CD4-positive, alpha-beta T cell treated with Interleukin-4 for 4 hours (primary cell): ENCODE measurements around the gene TEK.
"Not testable (repeated sequence)": the region's sequence is repeated elsewhere in the genome, so short reads cannot be mapped to it uniquely, and the experiment has no call there.

Experiments used
- DNase-seq: peaks from one replicate; pipeline ENCODE4 v3.0.0-alpha.2; 2020

Gene TEK

DNA sequence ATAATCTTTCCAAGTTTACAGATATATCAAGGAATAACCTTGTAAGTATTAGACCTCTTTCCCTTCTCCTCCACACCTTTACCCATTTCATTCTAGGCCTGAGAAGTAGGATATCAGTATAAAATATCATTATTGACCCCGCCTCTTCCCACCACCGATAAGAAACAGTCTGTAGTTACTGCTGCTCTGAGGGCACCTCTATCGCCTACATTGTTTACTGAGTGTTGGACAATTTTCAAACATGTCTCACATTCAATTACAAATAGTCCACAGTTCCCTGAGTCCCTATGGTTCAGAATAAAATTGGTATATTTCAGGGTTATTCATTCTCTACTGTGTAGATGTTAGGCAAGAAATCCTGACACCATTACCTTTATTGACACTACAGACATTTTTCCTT is 73.4 kb downstream of the TEK start:
- no peak for DNase-seq

DNA sequence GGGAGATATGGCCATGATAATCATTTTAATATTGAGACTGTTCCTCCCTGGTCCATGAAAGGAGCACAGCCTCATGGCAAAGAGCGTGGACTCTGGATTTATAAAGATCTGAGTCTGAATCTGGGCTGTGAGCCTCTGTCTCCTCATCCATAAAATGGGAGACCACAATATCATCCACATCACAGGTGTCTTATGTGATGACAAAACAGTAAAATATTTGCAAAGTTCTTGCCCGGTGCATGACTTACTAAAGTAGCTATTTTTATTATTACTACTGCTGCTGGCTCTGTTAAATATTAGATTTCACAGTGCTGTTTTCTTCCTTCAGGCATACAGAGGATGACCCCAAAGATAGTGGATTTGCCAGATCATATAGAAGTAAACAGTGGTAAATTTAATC is 74.1 kb downstream of the TEK start:
- no peak for DNase-seq

DNA sequence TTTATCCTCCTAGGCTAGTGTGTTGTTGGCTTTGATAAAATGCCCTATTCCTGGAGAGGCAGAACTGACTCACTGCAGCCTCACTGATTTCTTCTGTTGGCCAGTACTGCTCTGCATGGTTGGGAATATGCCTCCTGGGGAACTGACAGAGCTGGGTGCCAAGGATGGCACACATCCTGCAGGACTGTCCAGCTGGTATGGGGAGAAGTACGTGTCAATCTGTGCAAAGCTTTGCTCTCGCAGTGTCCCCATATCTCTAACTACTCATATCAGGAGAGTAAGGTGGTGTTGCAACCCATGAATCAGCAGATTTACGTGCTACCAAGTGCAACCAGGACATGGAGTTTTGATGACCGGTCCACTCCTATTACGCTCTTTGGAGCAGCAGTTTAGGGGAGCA is 74.7 kb downstream of the TEK start:
- no peak for DNase-seq

DNA sequence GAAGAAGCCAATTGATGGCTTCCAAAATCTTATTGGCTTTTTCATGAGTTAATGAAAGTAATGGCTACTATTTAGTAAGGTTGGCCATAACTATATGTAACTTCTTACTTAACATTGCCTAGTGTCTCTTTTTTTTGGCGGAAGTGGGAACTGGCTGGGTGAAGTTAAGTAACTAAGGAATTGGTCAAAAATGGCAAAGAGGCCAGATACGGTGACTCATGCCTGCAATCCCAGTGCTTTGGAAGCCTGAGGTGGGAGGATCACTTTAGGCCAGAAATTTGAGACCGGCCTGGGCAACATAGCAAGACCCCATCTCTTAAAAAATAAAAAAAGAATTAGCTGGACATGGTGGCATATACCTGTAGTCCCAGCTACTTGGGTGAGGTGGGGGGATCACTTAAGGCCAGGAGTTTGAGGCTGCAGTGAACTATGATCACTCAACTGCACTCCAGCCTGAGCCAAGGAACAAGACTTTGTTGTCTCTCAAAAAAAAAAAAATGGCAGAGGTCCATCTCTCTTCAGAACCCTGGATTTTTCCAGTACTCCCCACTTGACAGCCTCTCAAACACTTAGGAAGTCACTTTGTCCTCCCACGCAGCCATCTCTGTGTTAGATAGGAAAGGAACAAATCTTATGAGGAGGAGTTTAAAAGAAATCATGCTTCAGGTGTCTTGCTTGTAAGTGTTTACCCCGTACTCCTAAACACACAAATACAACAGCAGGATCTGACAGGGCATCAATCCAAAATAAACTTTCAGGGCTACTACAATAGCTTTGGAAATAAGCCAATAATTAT is 75.7 kb downstream of the TEK start:
- no peak for DNase-seq

DNA sequence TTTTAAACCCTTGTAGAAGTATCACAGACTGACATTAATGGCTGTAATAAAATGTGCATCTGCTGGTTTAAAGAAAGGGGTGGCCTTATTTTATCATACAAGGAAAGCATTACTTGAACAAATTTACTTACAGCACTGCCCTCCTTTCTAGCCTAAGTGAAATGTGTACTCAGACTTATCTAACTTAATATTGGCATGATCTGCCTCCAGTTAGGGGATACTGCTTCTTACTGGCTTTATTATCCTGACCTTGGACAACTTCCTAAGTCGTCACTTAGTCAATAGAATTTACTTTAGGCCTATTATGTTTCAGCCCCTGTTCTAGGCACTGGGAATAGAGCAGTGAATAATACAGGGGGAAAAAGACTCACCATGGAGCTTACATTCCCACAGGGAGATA is 79.4 kb downstream of the TEK start:
- DNase-seq, result no peak

DNA sequence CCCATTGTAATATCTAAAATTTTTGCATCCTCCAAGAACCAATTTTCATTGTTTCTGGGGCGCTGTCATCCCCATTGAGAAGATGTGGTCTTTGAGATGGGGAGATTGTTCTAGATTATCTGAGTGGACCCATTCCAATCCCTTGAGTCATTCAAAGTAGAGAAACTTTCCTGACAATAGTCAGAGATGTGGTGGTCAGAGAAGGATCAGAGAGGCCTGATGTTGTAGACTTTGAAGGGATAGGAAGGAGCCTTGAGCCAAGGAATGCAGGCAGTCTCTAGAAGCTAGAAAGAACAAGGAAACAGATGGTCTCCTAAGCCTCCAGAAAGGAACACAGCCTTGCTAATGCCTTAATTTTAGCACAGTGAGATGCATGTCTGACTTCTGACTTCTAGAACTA is 80.4 kb downstream of the TEK start:
- DNase-seq, result no peak

DNA sequence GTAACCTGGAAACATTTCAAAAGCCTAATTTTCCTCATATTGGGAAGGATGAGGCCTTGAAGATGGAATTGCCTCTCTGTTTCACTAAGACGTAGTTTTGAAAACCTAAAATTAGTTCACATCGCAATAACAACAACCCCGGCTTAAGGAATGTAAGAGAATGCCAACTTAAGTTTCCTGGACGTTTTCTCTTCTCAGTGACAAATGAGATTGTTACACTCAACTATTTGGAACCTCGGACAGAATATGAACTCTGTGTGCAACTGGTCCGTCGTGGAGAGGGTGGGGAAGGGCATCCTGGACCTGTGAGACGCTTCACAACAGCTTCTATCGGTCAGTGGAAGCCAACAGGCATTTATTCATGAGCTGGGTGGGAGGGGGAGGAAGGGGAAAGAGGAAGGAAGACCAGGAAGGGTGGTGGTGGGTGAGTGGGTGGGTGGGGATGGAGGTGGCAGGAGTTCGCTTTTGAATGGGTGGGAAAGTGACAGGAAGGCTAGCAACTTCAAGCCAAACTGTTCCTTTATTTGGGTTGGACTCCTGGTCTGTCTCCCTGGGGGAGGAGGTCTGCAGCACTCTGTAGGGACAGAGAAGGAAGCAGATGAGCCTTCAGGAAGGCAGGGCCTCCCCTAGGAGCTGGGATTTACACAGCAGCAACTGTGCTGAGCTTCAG is 83.4 kb downstream of the TEK start:
- DNase-seq, result no peak

DNA sequence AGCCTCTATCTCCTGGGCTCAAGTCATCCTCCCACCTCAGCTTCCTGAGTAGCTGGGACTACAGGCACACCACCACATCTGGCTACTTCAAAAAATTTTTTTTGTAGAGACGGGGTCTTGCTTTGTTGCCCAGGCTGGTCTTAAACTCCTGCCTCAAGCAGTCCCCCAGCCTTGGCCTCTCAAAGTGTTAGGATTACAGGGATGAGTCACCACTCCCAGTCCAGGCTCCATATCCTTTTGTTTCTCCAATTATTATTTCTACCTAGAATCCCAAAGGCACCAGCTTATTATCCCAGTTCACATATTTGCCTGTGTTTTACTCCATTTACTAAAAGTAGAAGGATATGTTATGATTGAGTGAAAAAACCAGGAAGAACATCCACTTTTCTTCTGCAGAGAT is 84.9 kb downstream of the TEK start:
- no peak for DNase-seq

DNA sequence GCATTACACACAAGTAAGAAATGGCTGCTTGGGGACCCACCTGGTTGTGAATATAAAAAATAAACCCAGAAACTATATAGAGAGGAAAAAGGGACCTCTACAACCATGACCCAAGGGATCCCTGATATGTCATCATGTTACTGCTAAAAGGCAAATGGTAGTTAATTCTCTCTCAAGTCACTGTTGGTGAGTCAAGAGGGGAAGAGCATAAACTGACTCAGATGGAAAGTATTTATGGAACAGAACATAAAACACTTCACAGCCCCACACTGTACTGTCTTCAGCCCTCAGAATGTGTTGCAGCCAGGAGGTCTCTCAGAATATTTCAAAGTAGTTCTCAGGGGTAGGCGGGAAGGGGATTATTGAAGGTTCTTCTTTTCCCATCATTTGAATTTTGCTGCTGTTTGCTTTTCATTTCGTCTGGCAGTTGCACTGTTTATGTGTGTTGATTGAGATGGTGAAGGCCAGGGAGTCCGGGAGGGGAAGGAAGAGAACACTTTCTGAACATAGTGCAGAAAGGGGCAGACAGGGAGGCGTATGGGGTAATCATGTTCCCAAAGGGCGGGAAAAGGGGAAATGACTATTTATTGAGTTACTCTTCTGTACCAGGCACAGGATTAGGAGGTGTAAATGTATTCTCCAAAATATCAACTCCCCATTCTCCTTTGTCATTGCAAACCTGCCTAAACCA is 85.5 kb downstream of the TEK start:
- no peak for DNase-seq

DNA sequence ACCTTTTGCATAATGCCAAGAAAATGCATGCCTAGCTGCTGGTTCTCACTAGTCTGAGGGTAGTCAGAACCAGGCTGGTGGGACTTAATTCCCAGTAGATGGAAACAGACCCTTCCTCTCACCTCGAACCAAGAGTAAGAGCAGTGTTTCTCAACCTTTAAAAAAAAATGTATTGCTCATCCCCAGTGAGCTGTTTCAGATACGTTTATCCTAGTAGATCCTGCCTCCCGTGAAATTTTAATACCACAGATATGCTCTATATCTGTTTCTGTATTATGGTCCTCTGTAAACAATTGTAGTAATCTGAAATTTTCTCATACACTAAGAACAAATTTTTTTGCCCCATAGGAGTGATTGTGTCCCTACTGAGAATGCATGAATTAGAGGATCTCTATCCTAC is 86.2 kb downstream of the TEK start:
- DNase-seq, result no peak

DNA sequence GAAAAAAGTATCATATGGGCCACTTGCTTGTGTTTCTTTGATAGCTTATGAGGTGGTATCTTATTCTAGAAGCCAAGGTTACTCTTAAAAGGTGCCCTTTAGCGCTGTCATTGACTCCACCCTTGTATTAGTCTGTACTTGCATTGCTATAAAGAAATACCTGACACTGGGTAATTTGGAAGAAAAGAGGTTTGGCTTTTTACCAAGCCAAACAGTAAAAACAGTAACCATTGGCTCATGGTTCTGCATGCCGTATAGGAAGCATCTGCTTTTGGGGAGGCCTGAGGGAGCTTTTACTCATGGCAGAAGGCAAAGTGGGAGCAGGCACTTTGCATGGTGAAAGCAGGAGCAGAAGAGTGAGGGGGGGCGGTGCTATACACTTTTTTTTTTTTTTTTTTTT is 87.4 kb downstream of the TEK start:
- no peak for DNase-seq

DNA sequence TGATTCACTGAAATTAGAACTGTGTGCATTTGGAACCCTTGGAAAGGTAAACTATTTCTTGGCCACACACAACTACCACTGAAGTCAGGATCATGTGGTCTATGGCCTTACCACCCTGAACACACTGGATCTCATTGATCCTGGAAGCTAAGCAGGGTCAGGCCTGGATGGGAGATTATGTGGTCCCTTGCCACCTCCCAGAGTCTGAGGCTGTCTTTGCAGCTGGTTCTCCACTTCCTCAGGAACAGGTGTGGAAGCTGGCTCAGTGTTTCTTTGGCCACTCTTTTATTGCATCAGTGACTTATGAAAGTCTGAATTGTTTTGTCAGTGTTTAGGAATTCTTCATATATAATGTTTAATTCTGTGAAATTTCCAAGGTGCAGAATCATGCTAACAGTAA is 89.2 kb downstream of the TEK start:
- no peak for DNase-seq

DNA sequence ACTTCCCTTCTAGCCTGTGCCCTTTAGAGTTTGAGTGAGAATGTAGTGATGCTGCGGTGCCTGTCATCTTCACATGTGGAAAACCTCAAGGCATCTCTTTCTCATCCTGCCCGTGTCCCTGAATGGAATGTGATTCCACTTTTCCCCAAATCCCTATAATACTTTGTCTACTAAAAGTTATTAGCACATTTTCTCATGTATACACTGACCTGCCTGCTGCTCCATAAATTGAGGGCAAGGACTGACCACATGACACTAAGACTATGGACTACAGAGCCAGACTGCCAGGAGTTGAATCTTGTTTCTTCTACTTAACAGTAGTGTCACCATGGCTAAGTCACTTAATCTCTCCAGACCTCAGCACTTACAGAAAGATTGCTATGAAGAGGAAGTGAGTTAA is 93.0 kb downstream of the TEK start:
- DNase-seq, result no peak

DNA sequence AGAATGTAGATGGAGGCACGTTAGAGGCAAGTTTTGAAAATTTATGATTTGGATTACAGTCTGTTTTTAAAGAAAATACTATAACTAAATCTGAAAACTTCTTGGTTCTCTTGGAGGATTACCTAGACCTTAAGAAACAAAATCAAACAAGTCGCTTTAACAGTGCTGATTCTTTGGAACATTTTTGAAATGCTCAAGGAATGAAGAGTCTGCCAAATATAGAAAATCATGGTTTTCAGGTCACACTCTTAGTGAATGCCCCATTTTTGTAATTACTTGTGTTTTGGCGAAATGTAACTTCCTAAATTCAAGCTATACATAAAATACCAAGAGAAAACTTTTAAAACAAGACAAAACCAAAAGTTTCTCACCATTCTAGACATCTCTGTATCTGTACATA is 94.8 kb downstream of the TEK start:
- DNase-seq, result no peak

DNA sequence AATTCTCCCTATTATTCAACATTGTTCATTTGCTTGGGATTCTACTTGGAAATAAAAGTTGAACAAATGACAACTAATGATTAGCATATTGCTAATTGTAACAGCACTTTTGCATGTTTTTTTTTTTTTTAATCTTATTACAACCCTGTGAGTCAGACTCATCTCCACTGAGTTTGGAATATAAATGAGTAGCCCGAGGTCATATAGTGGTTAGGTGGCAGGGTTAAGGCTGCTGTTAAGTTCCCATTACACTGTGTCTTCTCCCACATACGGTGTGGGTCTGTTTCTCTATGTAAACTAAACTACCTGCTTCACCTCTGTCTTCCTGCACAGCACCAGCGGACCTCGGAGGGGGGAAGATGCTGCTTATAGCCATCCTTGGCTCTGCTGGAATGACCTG is 95.6 kb downstream of the TEK start:
- DNase-seq, result no peak

DNA sequence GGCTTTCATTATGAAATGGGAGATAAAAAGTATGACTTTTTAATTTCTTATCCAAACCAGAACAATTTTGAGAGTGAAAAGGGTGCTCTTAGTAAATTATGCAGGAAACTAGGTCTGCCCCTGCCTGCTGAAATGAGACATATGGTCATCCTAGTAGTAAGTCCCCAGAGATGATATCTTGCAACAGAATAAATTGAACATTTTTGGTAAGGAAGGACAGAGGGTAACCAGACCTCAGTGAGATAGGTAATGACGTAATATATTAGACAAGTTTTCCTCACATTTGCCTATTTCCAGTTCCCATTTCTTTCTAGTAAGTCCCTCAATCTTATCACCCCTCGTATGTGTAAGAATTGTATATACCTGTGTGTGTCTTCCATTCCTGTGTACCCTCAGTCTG is 96.2 kb downstream of the TEK start:
- no peak for DNase-seq

DNA sequence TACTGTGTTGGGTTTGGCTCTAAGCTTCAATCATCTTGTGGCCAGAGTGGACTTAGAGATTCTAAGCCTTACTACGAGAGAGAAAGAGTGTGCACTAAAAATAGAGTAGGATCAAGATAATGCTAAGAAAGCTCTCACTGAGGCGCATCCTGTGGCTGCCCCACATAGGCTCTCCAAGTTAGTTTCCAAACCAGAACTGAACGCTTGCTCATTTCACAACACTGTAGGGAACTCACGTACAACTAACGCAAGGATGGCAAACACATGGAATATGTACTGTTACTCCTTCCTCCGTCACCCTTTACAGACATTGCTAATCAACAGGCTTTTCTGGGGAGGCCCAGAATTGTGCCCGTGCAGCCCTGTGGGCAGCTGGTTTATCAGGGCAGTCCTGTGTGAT is 97.0 kb downstream of the TEK start:
- no peak for DNase-seq

DNA sequence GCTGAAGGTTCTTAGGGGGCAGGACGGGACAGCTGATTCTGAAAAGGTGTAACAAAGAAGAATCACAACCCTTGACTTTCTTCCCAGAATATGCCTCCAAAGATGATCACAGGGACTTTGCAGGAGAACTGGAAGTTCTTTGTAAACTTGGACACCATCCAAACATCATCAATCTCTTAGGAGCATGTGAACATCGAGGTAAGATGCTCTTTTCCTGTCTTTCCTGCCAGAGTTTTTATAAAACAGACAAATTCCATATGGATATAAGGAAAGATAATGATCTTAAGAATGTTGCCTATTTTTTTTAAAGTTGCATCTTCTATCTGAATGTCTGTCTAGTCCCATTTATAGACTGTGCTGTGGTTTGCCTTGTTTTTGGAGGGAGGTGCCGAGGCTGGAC is 100.0 kb downstream of the TEK start:
- DNase-seq, result no peak

DNA sequence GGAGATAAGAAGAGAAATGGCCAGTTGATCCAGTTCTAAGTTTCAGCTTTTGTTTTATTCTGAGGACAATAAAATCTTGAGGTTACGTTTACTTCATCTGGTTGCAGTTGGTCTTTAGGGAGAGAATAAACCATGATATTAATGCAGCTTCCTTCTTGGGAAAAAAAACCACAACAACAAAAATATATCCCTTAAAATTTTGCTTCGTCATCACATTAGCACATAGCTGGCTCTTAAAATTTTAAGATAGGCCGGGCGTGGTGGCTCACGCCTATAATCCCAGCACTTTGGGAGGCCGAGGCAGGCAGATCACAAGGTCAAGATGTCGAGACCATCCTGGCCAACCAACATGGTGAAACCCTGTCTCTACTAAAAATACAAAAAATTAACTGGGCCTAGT is 101.6 kb downstream of the TEK start:
- DNase-seq, result no peak

DNA sequence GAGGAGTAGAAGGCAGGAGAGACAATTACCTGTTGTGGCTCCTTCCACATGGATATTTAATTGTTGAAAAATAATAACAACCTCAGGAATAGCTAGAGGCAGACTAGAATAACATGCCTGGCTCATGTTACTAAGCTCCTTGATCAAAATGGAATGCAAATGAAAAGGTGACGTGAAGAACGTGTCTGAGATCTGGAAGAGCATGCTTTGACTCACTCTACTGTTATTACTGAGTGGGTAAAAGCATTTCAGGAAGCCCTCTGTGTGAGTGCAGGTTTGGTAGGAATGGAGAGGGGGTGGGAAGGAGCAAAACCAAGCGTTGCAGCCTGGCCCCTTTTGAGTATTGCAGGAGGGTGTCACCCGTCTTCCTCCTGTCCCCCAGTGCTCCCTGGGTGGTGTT is 103.2 kb downstream of the TEK start:
- DNase-seq, result no peak

DNA sequence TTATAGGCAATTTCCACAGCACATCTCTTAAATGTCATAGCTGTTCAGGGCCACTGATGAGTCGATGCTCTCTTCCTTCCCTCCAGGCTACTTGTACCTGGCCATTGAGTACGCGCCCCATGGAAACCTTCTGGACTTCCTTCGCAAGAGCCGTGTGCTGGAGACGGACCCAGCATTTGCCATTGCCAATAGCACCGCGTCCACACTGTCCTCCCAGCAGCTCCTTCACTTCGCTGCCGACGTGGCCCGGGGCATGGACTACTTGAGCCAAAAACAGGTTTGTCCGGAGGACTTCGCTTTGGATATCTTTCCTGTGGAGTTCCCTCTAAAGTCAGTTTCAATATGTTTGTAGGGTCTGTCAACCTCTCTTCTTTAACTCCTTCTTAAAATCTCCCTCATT is 103.6 kb downstream of the TEK start:
- no peak for DNase-seq

DNA sequence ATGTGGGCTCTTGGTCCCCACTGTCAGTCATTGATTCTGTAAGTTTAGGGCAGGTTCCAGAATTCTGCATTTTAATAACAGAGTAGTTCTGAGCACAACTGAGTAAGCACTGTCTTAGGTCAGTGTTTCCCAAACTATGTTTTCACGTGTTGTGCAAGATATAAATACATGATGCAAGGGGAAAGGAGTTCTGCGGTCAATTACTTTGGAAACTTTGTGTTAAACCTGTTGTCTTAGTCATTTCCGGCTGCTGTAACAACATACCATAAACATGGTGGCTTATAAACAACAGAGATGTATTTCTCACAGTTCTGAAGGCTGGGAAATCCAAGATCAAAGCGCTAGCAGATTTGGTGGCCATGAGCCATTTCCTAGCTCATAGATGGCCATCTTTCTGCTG is 118.2 kb downstream of the TEK start:
- DNase-seq, result no peak

DNA sequence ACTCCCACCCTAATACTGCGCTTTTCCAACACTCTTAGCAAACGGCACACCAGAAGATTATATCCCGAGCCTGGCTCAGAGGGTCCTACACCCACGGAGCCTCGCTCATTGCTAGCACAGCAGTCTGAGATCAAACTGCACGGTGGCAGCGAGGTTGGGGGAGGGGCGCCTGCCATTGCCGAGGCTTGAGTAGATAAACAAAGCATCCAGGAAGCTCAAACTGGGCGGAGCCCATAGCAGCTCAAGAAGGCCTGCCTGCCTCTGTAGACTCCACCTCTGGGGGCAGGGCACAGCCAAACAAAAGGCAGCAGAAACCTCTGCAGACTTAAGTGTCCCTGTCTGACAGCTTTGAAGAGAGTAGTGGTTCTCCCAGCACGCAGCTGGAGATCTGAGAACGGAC is 130.6 kb downstream of the TEK start:
- DNase-seq, result not testable (repeated sequence)

DNA sequence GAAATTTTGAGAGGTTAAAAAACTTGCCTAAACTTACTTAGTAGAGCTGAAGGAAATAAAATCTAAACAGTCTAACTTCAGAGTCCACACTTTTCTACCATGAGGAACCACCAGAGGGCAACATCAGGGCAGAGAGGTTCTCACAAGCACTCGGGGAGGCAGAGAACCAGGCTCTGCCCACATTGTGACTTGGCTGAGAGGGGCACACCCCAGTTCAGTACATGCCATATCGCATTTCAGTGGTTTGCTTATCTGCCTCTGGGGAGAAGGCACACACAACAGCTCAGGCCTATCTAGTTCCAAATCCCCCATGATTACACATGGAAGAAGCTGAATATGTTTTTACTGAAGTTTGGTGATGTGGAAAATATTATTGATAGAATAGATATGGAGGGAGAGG is 138.7 kb downstream of the TEK start:
- DNase-seq, result no peak
